ENCODE data around the gene LBH.

DNA sequence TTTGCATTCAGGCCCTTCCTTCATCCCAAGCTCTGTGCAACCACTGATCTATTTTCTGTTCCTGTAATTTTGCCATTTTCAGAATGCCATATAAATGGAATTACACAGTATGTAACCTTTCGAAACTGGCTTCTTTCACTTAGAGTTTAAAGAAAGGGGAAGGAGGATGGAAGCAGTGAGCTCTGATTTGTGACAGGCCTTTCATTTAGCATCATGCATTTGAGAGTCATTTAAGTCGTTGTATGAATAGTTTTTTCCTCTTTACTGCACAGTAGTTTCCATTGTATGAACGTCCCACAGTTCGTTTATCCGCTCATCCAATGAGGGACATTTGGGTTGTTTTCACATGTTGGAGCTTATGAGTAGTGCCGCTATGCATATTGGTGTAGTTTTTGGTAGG is 67.0 kb downstream of the LBH start:
- TF ChIP-seq ELF1 (IDR thresholded peaks at IDR 0.05; ENCODE audit: borderline replicate concordance, low read depth) (no peak), EZH2phosphoT487 (IDR thresholded peaks at IDR 0.05; ENCODE audit: borderline replicate concordance) (no peak), POLR2A (IDR thresholded peaks at IDR 0.05; ENCODE audit: borderline replicate concordance, extremely low read depth, insufficient read depth, insufficient read length) (no peak), YY1 (IDR thresholded peaks at IDR 0.05; ENCODE audit: extremely low read depth, insufficient replicate concordance, low read depth, low read length) (no peak), EGR1 (IDR thresholded peaks at IDR 0.05; ENCODE audit: low read depth) (no peak), EZH2 (IDR thresholded peaks at IDR 0.05) (no peak), SIN3A (IDR thresholded peaks at IDR 0.05; ENCODE audit: low read depth) (no peak), TCF7L2 (IDR thresholded peaks at IDR 0.05; ENCODE audit: borderline replicate concordance, extremely low read depth, insufficient read depth, insufficient read length) (no peak), POLR2AphosphoS5 (IDR thresholded peaks at IDR 0.05; ENCODE audit: low read depth, low read length) (no peak), CEBPB (IDR thresholded peaks at IDR 0.05; ENCODE audit: low read depth) (no peak)
- TF ChIP-seq, protein P1, sequence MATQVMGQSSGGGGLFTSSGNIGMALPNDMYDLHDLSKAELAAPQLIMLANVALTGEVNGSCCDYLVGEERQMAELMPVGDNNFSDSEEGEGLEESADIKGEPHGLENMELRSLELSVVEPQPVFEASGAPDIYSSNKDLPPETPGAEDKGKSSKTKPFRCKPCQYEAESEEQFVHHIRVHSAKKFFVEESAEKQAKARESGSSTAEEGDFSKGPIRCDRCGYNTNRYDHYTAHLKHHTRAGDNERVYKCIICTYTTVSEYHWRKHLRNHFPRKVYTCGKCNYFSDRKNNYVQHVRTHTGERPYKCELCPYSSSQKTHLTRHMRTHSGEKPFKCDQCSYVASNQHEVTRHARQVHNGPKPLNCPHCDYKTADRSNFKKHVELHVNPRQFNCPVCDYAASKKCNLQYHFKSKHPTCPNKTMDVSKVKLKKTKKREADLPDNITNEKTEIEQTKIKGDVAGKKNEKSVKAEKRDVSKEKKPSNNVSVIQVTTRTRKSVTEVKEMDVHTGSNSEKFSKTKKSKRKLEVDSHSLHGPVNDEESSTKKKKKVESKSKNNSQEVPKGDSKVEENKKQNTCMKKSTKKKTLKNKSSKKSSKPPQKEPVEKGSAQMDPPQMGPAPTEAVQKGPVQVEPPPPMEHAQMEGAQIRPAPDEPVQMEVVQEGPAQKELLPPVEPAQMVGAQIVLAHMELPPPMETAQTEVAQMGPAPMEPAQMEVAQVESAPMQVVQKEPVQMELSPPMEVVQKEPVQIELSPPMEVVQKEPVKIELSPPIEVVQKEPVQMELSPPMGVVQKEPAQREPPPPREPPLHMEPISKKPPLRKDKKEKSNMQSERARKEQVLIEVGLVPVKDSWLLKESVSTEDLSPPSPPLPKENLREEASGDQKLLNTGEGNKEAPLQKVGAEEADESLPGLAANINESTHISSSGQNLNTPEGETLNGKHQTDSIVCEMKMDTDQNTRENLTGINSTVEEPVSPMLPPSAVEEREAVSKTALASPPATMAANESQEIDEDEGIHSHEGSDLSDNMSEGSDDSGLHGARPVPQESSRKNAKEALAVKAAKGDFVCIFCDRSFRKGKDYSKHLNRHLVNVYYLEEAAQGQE (IDR thresholded peaks at IDR 0.05; ENCODE audit: low read depth): no peak
- TF ChIP-seq, protein P2, sequence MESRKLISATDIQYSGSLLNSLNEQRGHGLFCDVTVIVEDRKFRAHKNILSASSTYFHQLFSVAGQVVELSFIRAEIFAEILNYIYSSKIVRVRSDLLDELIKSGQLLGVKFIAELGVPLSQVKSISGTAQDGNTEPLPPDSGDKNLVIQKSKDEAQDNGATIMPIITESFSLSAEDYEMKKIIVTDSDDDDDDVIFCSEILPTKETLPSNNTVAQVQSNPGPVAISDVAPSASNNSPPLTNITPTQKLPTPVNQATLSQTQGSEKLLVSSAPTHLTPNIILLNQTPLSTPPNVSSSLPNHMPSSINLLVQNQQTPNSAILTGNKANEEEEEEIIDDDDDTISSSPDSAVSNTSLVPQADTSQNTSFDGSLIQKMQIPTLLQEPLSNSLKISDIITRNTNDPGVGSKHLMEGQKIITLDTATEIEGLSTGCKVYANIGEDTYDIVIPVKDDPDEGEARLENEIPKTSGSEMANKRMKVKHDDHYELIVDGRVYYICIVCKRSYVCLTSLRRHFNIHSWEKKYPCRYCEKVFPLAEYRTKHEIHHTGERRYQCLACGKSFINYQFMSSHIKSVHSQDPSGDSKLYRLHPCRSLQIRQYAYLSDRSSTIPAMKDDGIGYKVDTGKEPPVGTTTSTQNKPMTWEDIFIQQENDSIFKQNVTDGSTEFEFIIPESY (IDR thresholded peaks at IDR 0.05; ENCODE audit: extremely low read depth, insufficient replicate concordance, low read length): no peak
- TF ChIP-seq, protein P3, sequence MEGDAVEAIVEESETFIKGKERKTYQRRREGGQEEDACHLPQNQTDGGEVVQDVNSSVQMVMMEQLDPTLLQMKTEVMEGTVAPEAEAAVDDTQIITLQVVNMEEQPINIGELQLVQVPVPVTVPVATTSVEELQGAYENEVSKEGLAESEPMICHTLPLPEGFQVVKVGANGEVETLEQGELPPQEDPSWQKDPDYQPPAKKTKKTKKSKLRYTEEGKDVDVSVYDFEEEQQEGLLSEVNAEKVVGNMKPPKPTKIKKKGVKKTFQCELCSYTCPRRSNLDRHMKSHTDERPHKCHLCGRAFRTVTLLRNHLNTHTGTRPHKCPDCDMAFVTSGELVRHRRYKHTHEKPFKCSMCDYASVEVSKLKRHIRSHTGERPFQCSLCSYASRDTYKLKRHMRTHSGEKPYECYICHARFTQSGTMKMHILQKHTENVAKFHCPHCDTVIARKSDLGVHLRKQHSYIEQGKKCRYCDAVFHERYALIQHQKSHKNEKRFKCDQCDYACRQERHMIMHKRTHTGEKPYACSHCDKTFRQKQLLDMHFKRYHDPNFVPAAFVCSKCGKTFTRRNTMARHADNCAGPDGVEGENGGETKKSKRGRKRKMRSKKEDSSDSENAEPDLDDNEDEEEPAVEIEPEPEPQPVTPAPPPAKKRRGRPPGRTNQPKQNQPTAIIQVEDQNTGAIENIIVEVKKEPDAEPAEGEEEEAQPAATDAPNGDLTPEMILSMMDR (IDR thresholded peaks at IDR 0.05 in 2 of 3, conservative IDR thresholded peaks at IDR 0.05 in 1 of 3; ENCODE audit: borderline replicate concordance in 1 of 3, insufficient read depth in 1 of 3, low read depth in 2 of 3, low read length in 2 of 3): no peak
- TF ChIP-seq, protein P4, sequence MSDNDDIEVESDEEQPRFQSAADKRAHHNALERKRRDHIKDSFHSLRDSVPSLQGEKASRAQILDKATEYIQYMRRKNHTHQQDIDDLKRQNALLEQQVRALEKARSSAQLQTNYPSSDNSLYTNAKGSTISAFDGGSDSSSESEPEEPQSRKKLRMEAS (IDR thresholded peaks at IDR 0.05): no peak
